ENCODE measurements around the gene ARL3.

- TF ChIP-seq CTCF (IDR thresholded peaks at IDR 0.05): no peak
- no peak for TF ChIP-seq POLR2AphosphoS5 (IDR thresholded peaks at IDR 0.05)
- TF ChIP-seq EP300 (IDR thresholded peaks at IDR 0.05): no peak
Observed at GRCh38 chr10:102654566-102654965, 59.6 kb downstream of the ARL3 start.

Data from esophagus muscularis mucosa (tissue), 4 donors.